SJSA1 (cell line): Measurements from ENCODE around the gene RUBCN. TPM values are rescaled to one million over a fixed set of nuclear protein-coding genes. Genes with fewer than 3 reads are reported as not detected.
"Not testable (repeated sequence)": the region's sequence is repeated elsewhere in the genome, so short reads cannot be mapped to it uniquely, and the experiment has no call there.

Experiments used
- DNase-seq, 2 experiments: peaks; one replicate each; pipeline ENCODE4 v3.0.0-alpha.2; 2015 to 2020; ENCODE audit warnings: low spot score in 2 of 2, low read depth in 1 of 2
- H3K27ac ChIP-seq: fragments of 250-450 bp; sonication (Bioruptor Pico); 2 replicates; pipeline ENCODE4 v1.5.1; 2020; ENCODE audit warnings: mild to moderate bottlenecking, moderate library complexity
- H3K27me3 ChIP-seq: fragments of 250-450 bp; sonication (Bioruptor Pico); replicated peaks from 2 replicates; pipeline ENCODE4 v1.5.1; 2020; ENCODE audit warnings: mild to moderate bottlenecking, moderate library complexity
- H3K36me3 ChIP-seq: fragments of 250-450 bp; sonication (Bioruptor Pico); 2 replicates; pipeline ENCODE4 v1.5.1; 2020; ENCODE audit warnings: mild to moderate bottlenecking
- H3K4me1 ChIP-seq: fragments of 250-450 bp; sonication (Bioruptor Pico); replicated peaks from 2 replicates; pipeline ENCODE4 v1.6.1; 2021; ENCODE audit warnings: mild to moderate bottlenecking
- H3K4me3 ChIP-seq: fragments of 250-450 bp; sonication (Bioruptor Pico); 2 replicates; pipeline ENCODE4 v1.5.1; 2020; ENCODE audit warnings: mild to moderate bottlenecking
- H3K9me3 ChIP-seq: fragments of 250-450 bp; sonication (Bioruptor Pico); replicated peaks from 2 replicates; pipeline ENCODE4 v1.5.1; 2020; ENCODE audit warnings: mild to moderate bottlenecking
- total RNA-seq: library from RNA; depleted of rRNA; stranded (reverse); fragments of >200 nt; shearing (Covaris generic); gene quantifications from 2 replicates; pipeline ENCODE4 v1.2.3, GENCODE V29; 2014

RUBCN gene
- total RNA-seq, 1 experiment from 2014 or later, result 10.4 TPM

- not testable (repeated sequence) for H3K36me3 ChIP-seq, DNase-seq, H3K4me1 ChIP-seq, H3K27me3 ChIP-seq, H3K4me3 ChIP-seq, H3K27ac ChIP-seq, H3K9me3 ChIP-seq
Measured at GRCh38 chr3:197665549-197665948, 71.2 kb downstream of the RUBCN start.

- not testable (repeated sequence) for H3K9me3 ChIP-seq, H3K4me1 ChIP-seq, H3K4me3 ChIP-seq, H3K27me3 ChIP-seq, H3K36me3 ChIP-seq, H3K27ac ChIP-seq, DNase-seq
Measured at GRCh38 chr3:197665142-197665491, 71.6 kb downstream of the RUBCN start.

- not testable (repeated sequence) for H3K27ac ChIP-seq, H3K9me3 ChIP-seq, H3K36me3 ChIP-seq, H3K4me3 ChIP-seq, H3K4me1 ChIP-seq, H3K27me3 ChIP-seq
- DNase-seq, result peak in 1 of 2 experiments; percentile 22
Measured at GRCh38 chr3:197664414-197665141, 72.1 kb downstream of the RUBCN start.

DNA sequence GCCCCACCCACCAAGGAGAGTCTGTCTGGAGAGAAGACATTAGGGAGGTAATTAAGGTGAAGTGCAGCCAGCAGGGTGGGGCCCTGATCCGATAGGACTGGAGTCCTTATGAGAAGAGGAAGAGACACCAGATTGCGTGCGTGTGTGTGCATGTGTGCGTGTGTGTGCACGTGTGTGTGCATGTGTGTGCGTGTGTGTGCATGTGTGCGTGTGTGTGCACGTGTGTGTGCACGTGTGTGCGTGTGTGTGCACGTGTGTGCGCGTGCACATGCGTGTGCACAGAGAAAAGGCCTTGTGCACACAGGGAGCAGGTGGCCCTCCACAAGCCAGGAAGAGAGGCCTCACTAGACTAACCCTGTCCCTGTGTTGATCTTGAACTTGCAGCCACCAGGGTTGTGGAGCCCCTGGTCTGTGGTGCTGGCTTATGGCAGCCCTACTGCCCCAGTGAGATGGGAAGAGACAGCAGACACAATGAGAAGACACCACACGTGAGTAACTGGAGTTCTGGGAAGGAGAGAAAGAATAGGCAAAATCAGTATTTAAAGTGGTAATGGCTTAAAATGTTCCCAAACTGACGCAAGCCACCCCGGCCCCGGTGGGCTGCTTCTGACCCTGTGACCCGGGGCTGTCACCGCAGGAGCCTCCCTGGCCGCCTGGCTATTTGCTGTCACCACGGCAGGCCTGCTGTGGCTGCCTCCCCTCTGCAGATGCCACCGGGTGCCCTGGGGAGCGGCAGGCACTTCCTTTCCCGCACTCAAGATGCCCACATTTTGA, 73.2 kb downstream of the RUBCN start:
- not testable (repeated sequence) for H3K36me3 ChIP-seq

DNA sequence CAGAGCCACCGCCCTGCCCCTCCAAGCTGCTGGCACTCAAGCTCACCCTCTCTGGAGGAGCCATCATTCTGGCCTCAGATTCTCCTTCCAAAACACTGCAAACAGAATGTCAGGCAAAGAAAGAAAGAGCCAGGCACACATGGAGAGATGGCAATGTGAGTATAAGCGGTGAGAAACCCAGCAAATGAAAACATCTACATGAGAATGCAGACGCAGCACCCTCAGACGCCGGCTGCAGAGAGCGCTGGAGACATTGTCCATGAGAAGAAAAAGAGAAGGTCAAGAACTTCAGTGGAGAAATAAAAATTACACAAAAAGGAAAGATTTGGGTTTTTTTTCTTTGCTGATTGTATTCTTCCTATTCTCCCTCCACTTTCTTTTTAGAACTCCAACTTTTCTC, 74.4 kb downstream of the RUBCN start:
- DNase-seq, H3K27me3 ChIP-seq, H3K9me3 ChIP-seq, H3K27ac ChIP-seq, H3K4me1 ChIP-seq, H3K36me3 ChIP-seq, H3K4me3 ChIP-seq: not testable (repeated sequence)

More for the DNA sequence above, 73.2 kb downstream of the RUBCN start:
- not testable (repeated sequence) for DNase-seq, H3K4me1 ChIP-seq, H3K27me3 ChIP-seq, H3K9me3 ChIP-seq, H3K27ac ChIP-seq, H3K4me3 ChIP-seq

DNA sequence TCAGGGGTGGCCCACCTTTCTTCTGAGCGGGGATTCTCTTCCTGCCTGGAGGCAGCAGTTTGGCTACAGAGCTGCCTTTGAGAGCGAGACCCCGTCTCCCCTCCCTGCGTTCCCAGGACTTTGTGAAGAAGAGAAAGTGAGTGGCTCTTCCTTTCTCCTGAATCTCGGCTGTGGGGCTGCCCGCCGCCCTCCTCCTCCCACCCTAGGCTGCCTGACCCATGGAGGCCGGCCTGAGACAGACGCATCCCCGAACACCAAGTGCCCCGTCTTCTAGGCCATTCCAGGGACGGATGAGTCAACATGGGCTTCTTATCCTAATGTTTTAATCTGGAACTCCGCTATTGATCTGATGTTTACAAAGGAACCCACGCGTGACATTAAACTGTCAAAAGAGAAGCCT, 74.8 kb downstream of the RUBCN start:
- H3K27me3 ChIP-seq, H3K27ac ChIP-seq, H3K4me1 ChIP-seq, H3K9me3 ChIP-seq, H3K36me3 ChIP-seq, H3K4me3 ChIP-seq: not testable (repeated sequence)
- peak in 1 of 2 experiments; percentile 22 for DNase-seq

DNA sequence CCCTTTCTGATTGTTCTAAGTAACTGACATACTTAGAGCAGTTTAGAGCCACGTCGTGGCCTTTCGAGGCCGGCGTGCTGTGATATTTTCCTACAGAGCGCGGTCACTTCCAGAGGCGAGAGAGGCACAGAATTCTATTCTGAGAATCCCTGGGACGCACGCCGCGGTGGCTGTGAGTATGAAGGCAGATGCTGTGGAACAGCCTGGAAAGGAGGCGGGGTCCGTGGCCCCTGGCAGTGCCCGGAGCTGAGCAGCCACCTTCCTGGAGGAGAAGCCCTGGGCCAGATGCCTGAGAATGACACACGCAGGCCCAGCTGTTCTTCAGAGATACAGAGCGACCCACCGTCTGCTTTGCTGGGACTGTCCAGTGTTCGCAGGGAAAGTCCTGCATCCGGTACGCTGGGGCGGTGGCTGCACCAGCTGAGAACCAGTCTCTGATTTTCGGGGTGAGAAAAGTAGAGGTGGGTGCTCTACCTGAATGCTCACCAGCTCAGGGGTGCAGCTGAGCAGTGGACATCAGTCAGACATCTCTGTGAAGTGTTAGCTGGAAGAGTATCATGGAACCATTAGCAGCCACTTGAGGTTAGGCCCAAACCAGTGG, 75.4 kb downstream of the RUBCN start:
- not testable (repeated sequence) for H3K36me3 ChIP-seq, H3K4me1 ChIP-seq, H3K4me3 ChIP-seq, H3K27me3 ChIP-seq, H3K27ac ChIP-seq, H3K9me3 ChIP-seq
- DNase-seq, result peak in 1 of 2 experiments; percentile 38

DNA sequence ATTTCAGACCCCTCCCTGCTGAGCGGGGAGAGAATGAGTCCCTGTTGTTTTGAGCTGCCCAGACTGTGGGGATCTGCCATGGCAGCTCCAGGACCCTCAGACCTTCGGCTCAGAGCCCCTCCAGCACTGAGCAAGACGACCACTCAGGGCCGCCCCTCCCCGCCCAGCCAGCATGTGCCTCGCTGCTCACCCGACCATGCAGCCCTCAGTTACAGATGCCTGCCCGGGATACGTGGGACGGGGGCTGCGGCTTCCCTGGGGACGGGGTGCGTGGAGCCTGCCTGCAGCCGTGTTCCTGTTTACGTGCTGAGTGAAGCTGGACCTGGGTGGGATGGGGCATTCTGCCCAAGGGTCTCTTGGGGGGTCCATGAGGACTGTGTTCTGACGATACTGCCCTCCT, 77.0 kb downstream of the RUBCN start:
- peak in 1 of 2 experiments; percentile 41 for DNase-seq
- not testable (repeated sequence) for H3K4me1 ChIP-seq, H3K27me3 ChIP-seq, H3K4me3 ChIP-seq, H3K27ac ChIP-seq, H3K9me3 ChIP-seq, H3K36me3 ChIP-seq

GRCh38 chr3:197659144-197659543, 77.6 kb downstream of the RUBCN start:
- DNase-seq, result peak in 1 of 2 experiments; percentile 20
- H3K36me3 ChIP-seq, H3K4me3 ChIP-seq, H3K9me3 ChIP-seq, H3K27me3 ChIP-seq, H3K27ac ChIP-seq, H3K4me1 ChIP-seq: not testable (repeated sequence)

DNA sequence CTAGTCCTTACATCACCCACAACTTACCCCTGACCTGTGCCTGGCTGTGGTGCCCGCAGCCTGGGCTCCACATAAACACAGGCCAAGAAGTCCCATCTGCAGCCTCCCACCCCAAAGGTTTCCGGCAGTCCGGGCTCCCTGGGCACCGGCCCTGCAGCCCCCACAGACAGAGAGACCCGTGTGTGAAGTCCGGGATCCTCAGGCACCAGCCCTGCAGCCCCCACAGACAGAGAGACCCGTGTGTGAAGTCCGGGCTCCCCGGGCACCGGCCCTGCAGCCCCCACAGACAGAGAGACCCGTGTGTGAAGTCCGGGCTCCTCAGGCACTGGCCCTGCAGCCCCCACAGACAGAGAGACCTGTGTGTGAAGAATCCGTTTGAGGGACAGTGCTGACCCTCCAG, 78.0 kb downstream of the RUBCN start:
- H3K27me3 ChIP-seq, H3K9me3 ChIP-seq, H3K36me3 ChIP-seq, H3K4me1 ChIP-seq, H3K4me3 ChIP-seq, H3K27ac ChIP-seq: not testable (repeated sequence)
- DNase-seq, result peak in 1 of 2 experiments; percentile 33

DNA sequence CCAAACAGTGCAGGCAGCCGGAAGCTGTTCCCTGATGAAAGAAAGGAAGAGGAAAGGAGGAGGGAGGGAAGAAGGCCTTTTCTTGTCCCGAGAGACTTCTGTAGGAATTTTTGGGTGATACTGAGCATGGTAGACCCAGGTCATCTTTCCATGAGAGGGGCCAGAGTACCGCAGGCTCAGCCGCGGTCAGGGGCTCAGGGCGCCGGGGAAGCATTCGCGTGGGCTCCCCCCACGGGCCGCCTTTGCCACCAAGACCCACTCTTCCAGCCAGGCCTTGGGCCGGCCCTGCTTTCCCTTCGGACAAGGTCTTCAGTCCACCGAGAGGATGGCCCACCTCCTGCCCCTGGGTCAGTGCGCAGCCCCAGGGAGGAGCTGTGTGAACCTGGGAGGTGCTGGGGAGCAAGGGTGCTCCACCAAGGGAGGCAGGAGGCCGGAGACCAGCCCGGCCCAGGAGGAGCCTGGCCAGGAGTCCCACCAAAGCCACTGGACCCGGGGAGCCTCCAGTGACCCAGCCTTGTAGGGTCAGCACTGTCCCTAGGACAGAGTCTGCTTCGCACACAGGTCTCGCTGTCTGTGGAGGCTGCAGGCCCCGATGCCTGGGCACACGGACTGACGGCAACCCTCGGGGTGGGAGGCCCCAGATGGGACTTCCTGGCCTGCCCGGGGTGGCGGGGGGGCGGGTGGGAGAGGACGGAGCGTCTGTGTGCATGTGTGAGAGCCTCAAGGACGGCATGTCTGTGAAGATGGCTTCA, 79.0 kb downstream of the RUBCN start:
- DNase-seq, result peak in 1 of 2 experiments; percentile 24
- not testable (repeated sequence) for H3K27me3 ChIP-seq, H3K9me3 ChIP-seq, H3K27ac ChIP-seq, H3K4me3 ChIP-seq, H3K4me1 ChIP-seq, H3K36me3 ChIP-seq

DNA sequence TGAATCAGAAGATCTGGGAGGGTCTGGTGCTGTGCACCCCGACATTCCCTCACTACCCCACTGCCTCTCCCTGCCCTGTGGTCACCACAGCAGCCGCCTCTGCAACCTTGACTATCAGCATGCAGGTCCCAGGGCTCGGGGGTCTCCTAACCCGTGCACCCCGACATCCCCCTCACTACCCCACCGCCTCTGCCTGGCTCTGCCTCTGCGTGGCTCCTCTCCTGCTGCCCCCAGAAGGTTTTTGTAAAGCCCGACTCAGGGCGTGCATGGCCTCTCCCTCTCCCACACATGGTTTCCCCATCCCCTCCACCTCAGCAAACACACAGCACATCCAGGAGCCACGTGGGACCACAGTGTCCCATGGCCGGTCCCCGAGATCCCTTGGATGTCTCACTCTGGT, 79.7 kb downstream of the RUBCN start:
- not testable (repeated sequence) for H3K27me3 ChIP-seq, H3K9me3 ChIP-seq, H3K4me3 ChIP-seq, H3K36me3 ChIP-seq, H3K27ac ChIP-seq, H3K4me1 ChIP-seq
- DNase-seq, result peak in 1 of 2 experiments; percentile 17

DNA sequence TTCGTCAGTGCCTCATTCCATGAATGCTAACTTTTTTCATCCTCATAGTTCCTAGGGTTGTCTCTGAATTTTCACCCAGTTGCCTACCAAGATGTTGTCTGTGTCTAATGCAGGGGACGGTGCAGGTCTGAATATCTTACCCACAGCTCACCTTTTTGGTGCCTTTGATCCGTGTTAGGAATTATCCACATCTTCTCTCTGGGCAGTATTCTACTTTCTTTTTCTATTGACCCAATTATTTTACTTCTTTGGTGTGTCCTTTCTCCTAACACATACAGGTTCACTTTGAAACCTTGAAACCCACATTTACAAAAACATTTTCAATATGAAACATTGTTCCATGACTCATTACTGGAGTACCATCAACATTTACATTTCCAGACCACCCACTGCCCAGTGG, 80.6 kb downstream of the RUBCN start:
- not testable (repeated sequence) for H3K4me3 ChIP-seq, H3K4me1 ChIP-seq, H3K27ac ChIP-seq, H3K36me3 ChIP-seq, H3K9me3 ChIP-seq, H3K27me3 ChIP-seq
- DNase-seq, result peak in 1 of 2 experiments; percentile 53

GRCh38 chr3:197654998-197655330, 81.7 kb downstream of the RUBCN start:
- not testable (repeated sequence) for H3K9me3 ChIP-seq, H3K27me3 ChIP-seq, H3K36me3 ChIP-seq, DNase-seq, H3K4me3 ChIP-seq, H3K27ac ChIP-seq, H3K4me1 ChIP-seq
